ENCODE data around the gene PRICKLE1. TPM values are rescaled to one million over a fixed set of nuclear protein-coding genes. Genes with fewer than 3 reads are reported as not detected.

Gene PRICKLE1
- total and polyA plus RNA-seq, 9 of the 15 experiments (the other 6 are each of a cell fraction or from before 2014, with no cell fraction given): 0.22 to 0.85 (median 0.31) TPM

GRCh38 chr12:42442888-42443287 lies 146.7 kb downstream of the PRICKLE1 start (continued):
- TF ChIP-seq THRA (IDR thresholded peaks at IDR 0.05) (no peak), TBL1XR1 (IDR thresholded peaks at IDR 0.05; ENCODE audit: low read length in 2 of 2) (peak in 1 of 2 experiments; percentile 81; a peak in 1 of 4 replicates), GTF2E2 (tag; IDR thresholded peaks at IDR 0.05) (no peak), RNF2 (IDR thresholded peaks at IDR 0.05) (peak; percentile 93), ZNF23 (CRISPR knock-in tag; IDR thresholded peaks at IDR 0.05) (no peak), HOXB6 (CRISPR knock-in tag; IDR thresholded peaks at IDR 0.05; ENCODE audit: borderline replicate concordance) (no peak), CXXC5 (CRISPR knock-in tag; IDR thresholded peaks at IDR 0.05) (peak; percentile 36; the same call in 1 of the 2 replicates), SAP30 (IDR thresholded peaks at IDR 0.05; ENCODE audit: borderline replicate concordance, insufficient read depth, low read depth, low read length, poor library complexity, severe bottlenecking) (no peak), CBX3 (IDR thresholded peaks at IDR 0.05; ENCODE audit: borderline replicate concordance in 1 of 2, low read length in 2 of 2) (no peak), ZNF232 (CRISPR knock-in tag; IDR thresholded peaks at IDR 0.05) (no peak), ZNF780A (CRISPR knock-in tag; IDR thresholded peaks at IDR 0.05) (no peak), PRDM10 (IDR thresholded peaks at IDR 0.05; ENCODE audit: partially characterized antibody) (no peak), DMBX1 (CRISPR knock-in tag; IDR thresholded peaks at IDR 0.05; ENCODE audit: borderline replicate concordance) (no peak), ZNF551 (CRISPR knock-in tag; IDR thresholded peaks at IDR 0.05) (no peak), ZC3H11A (IDR thresholded peaks at IDR 0.05; ENCODE audit: low read depth, low read length) (no peak), POLR2AphosphoS5 (IDR thresholded peaks at IDR 0.05; ENCODE audit: control insufficient read depth, insufficient read depth, low read depth, low read length) (peak; percentile 53; the same call in 1 of the 2 replicates), CREB1 (IDR thresholded peaks at IDR 0.05) (0 out of 2 replicates have a peak, but pooled peaks have one; percentile 10), CREB1 (CRISPR knock-in tag; IDR thresholded peaks at IDR 0.05) (no peak), ZEB2 (IDR thresholded peaks at IDR 0.05) (no peak), LARP7 (IDR thresholded peaks at IDR 0.05) (no peak)
- TF ChIP-seq, protein P1, sequence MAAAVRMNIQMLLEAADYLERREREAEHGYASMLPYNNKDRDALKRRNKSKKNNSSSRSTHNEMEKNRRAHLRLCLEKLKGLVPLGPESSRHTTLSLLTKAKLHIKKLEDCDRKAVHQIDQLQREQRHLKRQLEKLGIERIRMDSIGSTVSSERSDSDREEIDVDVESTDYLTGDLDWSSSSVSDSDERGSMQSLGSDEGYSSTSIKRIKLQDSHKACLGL (CRISPR knock-in tag; IDR thresholded peaks at IDR 0.05; ENCODE audit: borderline replicate concordance, poor library complexity, severe bottlenecking): no peak
- TF ChIP-seq, protein P2, sequence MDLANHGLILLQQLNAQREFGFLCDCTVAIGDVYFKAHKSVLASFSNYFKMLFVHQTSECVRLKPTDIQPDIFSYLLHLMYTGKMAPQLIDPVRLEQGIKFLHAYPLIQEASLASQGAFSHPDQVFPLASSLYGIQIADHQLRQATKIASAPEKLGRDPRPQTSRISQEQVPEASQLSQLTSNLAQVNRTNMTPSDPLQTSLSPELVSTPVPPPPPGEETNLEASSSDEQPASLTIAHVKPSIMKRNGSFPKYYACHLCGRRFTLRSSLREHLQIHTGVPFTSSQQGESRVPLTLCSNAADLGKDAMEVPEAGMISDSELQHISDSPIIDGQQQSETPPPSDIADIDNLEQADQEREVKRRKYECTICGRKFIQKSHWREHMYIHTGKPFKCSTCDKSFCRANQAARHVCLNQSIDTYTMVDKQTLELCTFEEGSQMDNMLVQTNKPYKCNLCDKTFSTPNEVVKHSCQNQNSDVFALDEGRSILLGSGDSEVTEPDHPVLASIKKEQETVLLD (IDR thresholded peaks at IDR 0.05): peak; percentile 62; the same call in 1 of the 2 replicates
